ENCODE measurements around the gene EP400.

- TF ChIP-seq CTCF (conservative IDR thresholded peaks at IDR 0.05; ENCODE audit: low read depth, low read length) (no peak), RFX5 (IDR thresholded peaks at IDR 0.05; ENCODE audit: low read depth, low read length) (no peak), POLR2A (IDR thresholded peaks at IDR 0.05; ENCODE audit: low read depth, low read length) (no peak), CHD1 (IDR thresholded peaks at IDR 0.05; ENCODE audit: low read depth, low read length) (no peak), NFE2L2 (IDR thresholded peaks at IDR 0.05; ENCODE audit: low read depth, low read length) (no peak), CEBPB (IDR thresholded peaks at IDR 0.05; ENCODE audit: low read depth, low read length) (no peak), BHLHE40 (IDR thresholded peaks at IDR 0.05; ENCODE audit: low read depth, low read length) (peak; percentile 41; the same call in 1 of the 2 replicates), USF2 (IDR thresholded peaks at IDR 0.05; ENCODE audit: low read depth, low read length) (no peak), MAFK (IDR thresholded peaks at IDR 0.05; ENCODE audit: low read depth, low read length) (no peak), RAD21 (IDR thresholded peaks at IDR 0.05; ENCODE audit: low read length) (no peak), MXI1 (IDR thresholded peaks at IDR 0.05; ENCODE audit: borderline replicate concordance, low read depth, low read length) (peak; percentile 78; the same call in 1 of the 2 replicates), ELK1 (IDR thresholded peaks at IDR 0.05; ENCODE audit: borderline replicate concordance, low read depth, low read length) (no peak)
Observed at GRCh38 chr12:131912518-131913274, 37.0 kb upstream of the EP400 start.
